ENCODE results near the gene IGFALS.

DNA sequence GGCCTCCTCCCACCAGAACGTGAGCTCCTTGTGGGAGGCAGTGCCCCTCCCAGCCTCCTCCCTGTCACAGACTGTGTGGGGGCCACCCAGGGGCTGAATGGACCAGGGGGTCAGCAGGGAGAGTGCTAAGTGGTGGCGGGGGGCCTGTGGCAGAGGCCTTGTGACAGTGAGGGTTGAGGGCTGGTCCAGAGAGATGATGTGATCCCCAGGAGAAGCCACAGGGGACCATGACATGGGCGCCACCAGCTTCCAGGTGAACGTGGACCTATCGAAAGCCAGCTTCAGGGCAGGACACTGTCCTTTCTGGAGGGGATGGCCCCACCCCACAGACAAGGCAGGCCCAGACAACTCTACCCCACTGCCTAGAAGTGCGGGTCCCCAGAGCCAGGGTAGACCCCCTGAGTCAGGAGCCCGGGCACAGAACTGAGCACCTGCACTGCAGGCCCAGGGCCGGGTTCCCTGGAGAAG is 14.2 kb downstream of the IGFALS start:
- TF ChIP-seq POLR2AphosphoS5 (IDR thresholded peaks at IDR 0.05; ENCODE audit: insufficient read depth, low read depth, low read length) (no peak), POLR2A (IDR thresholded peaks at IDR 0.05; ENCODE audit: low read depth, low read length) (no peak), GATA2 (IDR thresholded peaks at IDR 0.05; ENCODE audit: insufficient read depth, insufficient read length, low read depth, low read length) (no peak), FOS (IDR thresholded peaks at IDR 0.05; ENCODE audit: borderline replicate concordance, insufficient read depth, low read length) (no peak), MAX (IDR thresholded peaks at IDR 0.05; ENCODE audit: insufficient read depth, insufficient read length) (no peak)
- TF ChIP-seq, protein P1, sequence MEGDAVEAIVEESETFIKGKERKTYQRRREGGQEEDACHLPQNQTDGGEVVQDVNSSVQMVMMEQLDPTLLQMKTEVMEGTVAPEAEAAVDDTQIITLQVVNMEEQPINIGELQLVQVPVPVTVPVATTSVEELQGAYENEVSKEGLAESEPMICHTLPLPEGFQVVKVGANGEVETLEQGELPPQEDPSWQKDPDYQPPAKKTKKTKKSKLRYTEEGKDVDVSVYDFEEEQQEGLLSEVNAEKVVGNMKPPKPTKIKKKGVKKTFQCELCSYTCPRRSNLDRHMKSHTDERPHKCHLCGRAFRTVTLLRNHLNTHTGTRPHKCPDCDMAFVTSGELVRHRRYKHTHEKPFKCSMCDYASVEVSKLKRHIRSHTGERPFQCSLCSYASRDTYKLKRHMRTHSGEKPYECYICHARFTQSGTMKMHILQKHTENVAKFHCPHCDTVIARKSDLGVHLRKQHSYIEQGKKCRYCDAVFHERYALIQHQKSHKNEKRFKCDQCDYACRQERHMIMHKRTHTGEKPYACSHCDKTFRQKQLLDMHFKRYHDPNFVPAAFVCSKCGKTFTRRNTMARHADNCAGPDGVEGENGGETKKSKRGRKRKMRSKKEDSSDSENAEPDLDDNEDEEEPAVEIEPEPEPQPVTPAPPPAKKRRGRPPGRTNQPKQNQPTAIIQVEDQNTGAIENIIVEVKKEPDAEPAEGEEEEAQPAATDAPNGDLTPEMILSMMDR (IDR thresholded peaks at IDR 0.05; ENCODE audit: extremely low read depth in 1 of 2, insufficient read depth in 1 of 2, low read depth in 1 of 2, low read length in 2 of 2), result no peak

All from endothelial cell of umbilical vein (primary cell).